A549 (cell line): Measurements from ENCODE around the gene CMTM5. TPM values are rescaled to one million over a fixed set of nuclear protein-coding genes. Genes with fewer than 3 reads are reported as not detected.

Source experiments
- ATAC-seq, 2 experiments: fragments of 200-7000 bp in 1 of 2; fragments of >200 bp in 1 of 2; cut with Nextera tagmentation in 1 of 2; cut with Tn5 transposase in 1 of 2; 3 replicates each; pipeline versions ENCODE4 v1.8.0 to v1.9.1; 2018 to 2020; ENCODE audit warnings: mild to moderate bottlenecking in 1 of 2, moderate library complexity in 1 of 2
- CTCF ChIA-PET: fragments of 300-600 bp; sonication (Branson Sonifier 250); formaldehyde crosslinking; extraction: SDS; loops from one replicate; lab custom pipeline; 2021; ENCODE audit warnings: antibody characterized with exemption, inconsistent platforms; lab: Yijun Ruan, JAX
- POLR2A ChIA-PET: fragments of 350-600 bp; formaldehyde crosslinking; extraction: SDS; loops from one replicate; lab custom pipeline; 2021; ENCODE audit warnings: antibody characterized with exemption, inconsistent platforms; lab: Yijun Ruan, JAX
- DNase-seq, 2 experiments: peaks; one replicate each; pipeline versions ENCODE4 v3.0.0 to v3.0.0-alpha.2; 2011 to 2016; ENCODE audit warnings: low read depth in 1 of 2, low spot score in 1 of 2
- FAIRE-seq: peaks from 2 replicates; lab custom pipeline; 2011; peaks lifted over from hg19 to GRCh38; lab: Jason Lieb, UNC
- H3K27ac ChIP-seq, 2 experiments: fragments of >200 bp; sonication (Bioruptor Twin); formaldehyde crosslinking; 3 replicates each; pipeline ENCODE4 v1.5.1; 2016 to 2017
- H3K4me1 ChIP-seq: fragments of >200 bp; sonication (Bioruptor Twin); formaldehyde crosslinking; 3 replicates; pipeline ENCODE4 v1.6.1; 2016
- H3K4me2 ChIP-seq: fragments of >200 bp; sonication (Bioruptor Twin); formaldehyde crosslinking; 3 replicates; pipeline ENCODE4 v1.6.1; 2016
- H3K4me3 ChIP-seq: fragments of >200 bp; sonication (Bioruptor Twin); formaldehyde crosslinking; 3 replicates; pipeline ENCODE4 v1.5.1; 2016
- H3K9me3 ChIP-seq: fragments of >200 bp; sonication (Bioruptor Twin); formaldehyde crosslinking; 3 replicates; pipeline ENCODE4 v1.6.1; 2016
- CEBPB ChIP-seq, 2 experiments: fragments of >200 bp in 1 of 2; sonication (Bioruptor Twin) in 1 of 2; formaldehyde crosslinking in 1 of 2; IDR thresholded peaks; 2 replicates each; pipeline ENCODE4 v1.6.1; 2012 to 2016
- CHD4 ChIP-seq: fragments of 200-600 bp; sonication (generic); IDR thresholded peaks from 2 replicates; pipeline ENCODE4 v1.6.1; 2016; ENCODE audit warnings: antibody characterized with exemption, mild to moderate bottlenecking, borderline replicate concordance
- EHF ChIP-seq: fragments of 250-450 bp; sonication (Bioruptor Pico); IDR thresholded peaks from 2 replicates; pipeline ENCODE4 v1.5.0; 2020; ENCODE audit warnings: mild to moderate bottlenecking
- EHMT2 ChIP-seq: fragments of 200-600 bp; sonication (generic); IDR thresholded peaks from 2 replicates; pipeline ENCODE4 v1.6.1; 2016; ENCODE audit warnings: antibody characterized with exemption, low read depth, mild to moderate bottlenecking, moderate library complexity
- FOSB ChIP-seq: fragments of 250-450 bp; sonication (Bioruptor Pico); IDR thresholded peaks from 2 replicates; pipeline ENCODE4 v1.5.0; 2020; ENCODE audit warnings: mild to moderate bottlenecking, moderate library complexity
- FOXS1 ChIP-seq: fragments of 250-450 bp; sonication (Bioruptor Pico); IDR thresholded peaks from 2 replicates; pipeline ENCODE4 v1.5.0; 2020; ENCODE audit warnings: mild to moderate bottlenecking, moderate library complexity
- JUN ChIP-seq, 2 experiments: fragments of >200 bp; sonication (Bioruptor Twin); formaldehyde crosslinking; IDR thresholded peaks; 2 replicates in 1 of 2; 3 replicates in 1 of 2; pipeline ENCODE4 v1.6.1; 2016 to 2017
- JUNB ChIP-seq: fragments of >200 bp; sonication (Bioruptor Twin); formaldehyde crosslinking; IDR thresholded peaks from 2 replicates; pipeline ENCODE4 v1.6.1; 2016
- MYC ChIP-seq: IDR thresholded peaks from 2 replicates; pipeline ENCODE4 v1.6.1; 2012; ENCODE audit warnings: mild to moderate bottlenecking, inconsistent platforms, low read length, improper control_type of control experiment, borderline replicate concordance
- NR3C1 ChIP-seq: fragments of >200 bp; sonication (Bioruptor Twin); formaldehyde crosslinking; IDR thresholded peaks from 3 replicates; pipeline ENCODE4 v1.6.1; 2017
- PHF8 ChIP-seq: fragments of 200-600 bp; sonication (generic); IDR thresholded peaks from 2 replicates; pipeline ENCODE4 v1.6.1; 2016; ENCODE audit warnings: low read depth, mild to moderate bottlenecking, antibody characterized with exemption, moderate library complexity, borderline replicate concordance
- RNF2 ChIP-seq: fragments of 200-600 bp; sonication (generic); IDR thresholded peaks from 2 replicates; pipeline ENCODE4 v1.6.1; 2016; ENCODE audit warnings: low read depth, mild to moderate bottlenecking, antibody characterized with exemption, moderate library complexity, borderline replicate concordance
- SMC3 ChIP-seq: fragments of >200 bp; sonication (Bioruptor Twin); formaldehyde crosslinking; IDR thresholded peaks from 3 replicates; pipeline ENCODE4 v1.6.1; 2018; ENCODE audit warnings: inconsistent platforms
- TFCP2L1 ChIP-seq: fragments of 250-450 bp; sonication (Bioruptor Pico); IDR thresholded peaks from 2 replicates; pipeline ENCODE4 v1.5.0; 2021; ENCODE audit warnings: mild to moderate bottlenecking
- ZNF302 ChIP-seq: fragments of 250-450 bp; sonication (Bioruptor Pico); IDR thresholded peaks from 2 replicates; pipeline ENCODE4 v1.9.0; 2021; ENCODE audit warnings: inconsistent platforms, mild to moderate bottlenecking, moderate library complexity
- WGBS: methylation state at CpG from one replicate; pipeline ENCODE4 v1.1.6; 2017; ENCODE audit errors: missing lambda C conversion rate; 5-methylcytosine and 5-hydroxymethylcytosine counted together
- polyA plus RNA-seq, 4 experiments: library from polyadenylated mRNA; depleted of rRNA in 3 of 4; stranded (reverse); fragments of >200 nt; fragmentation: RNase III in 1 of 4; extraction: RNeasy Plus Mini Kit Qiagen cat#74134 plus additional on column Dnase treatment in 1 of 4; gene quantifications; 2 replicates in 3 of 4; 3 replicates in 1 of 4; pipeline ENCODE4 v1.2.3, GENCODE V29; 2011 to 2017
- TF ChIP-seq, protein P1 (sequence below): fragments of 450-650 bp; IDR thresholded peaks from 2 replicates; pipeline ENCODE4 v1.6.1; 2014; ENCODE audit warnings: antibody characterized with exemption
- TF ChIP-seq, protein P2 (sequence below): fragments of >200 bp; sonication (Bioruptor Twin); formaldehyde crosslinking; IDR thresholded peaks from 3 replicates; pipeline ENCODE4 v1.6.1; 2016

CMTM5 gene
- polyA plus RNA-seq, 2 of the 4 experiments (the other 2 are of a cell fraction), result not detected

DNA sequence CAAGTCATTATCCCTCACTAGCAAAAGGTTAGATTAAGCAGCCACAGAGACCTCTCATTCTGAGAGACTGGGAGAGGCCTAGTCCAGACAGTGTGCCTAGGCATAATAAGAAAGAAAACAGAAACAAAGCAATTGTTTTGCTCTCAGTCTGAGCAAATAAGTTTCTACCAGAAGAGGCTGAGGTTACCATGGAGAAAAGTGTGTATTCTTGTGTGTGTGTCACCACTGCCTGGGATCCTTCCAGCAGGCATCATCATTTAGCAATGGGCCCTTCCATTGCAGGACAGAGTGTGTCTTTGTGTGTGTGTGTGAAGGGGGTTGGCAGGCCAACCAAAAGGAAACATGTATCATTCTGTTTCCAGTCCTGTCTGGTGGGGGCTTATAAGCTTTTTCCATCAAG, 15.5 kb upstream of the CMTM5 start:
- DNase-seq (no peak), ATAC-seq (0 out of 6 replicates have a peak, but pooled peaks of 1 of the 2 experiments have one; percentile 28), FAIRE-seq (no peak)
- POLR2A ChIA-PET, result interaction anchor here (1.2 kb wide), 1 partner anchor 9 kb away, joined by 3 read pairs; the partner anchor contains the start of gene SLC22A17
- H3K4me3 ChIP-seq, result no peak overlapping the region
- H3K4me1 ChIP-seq, result no peaks in the 10 kb centered on the region
- no peaks in the 10 kb centered on the region for H3K9me3 ChIP-seq
- H3K27ac ChIP-seq, result no peak overlapping the region
- TF ChIP-seq EHMT2, result no peak
- TF ChIP-seq CHD4, result no peak
- no peak for TF ChIP-seq NR3C1
- no peak for TF ChIP-seq FOXS1 (CRISPR knock-in tag)
- TF ChIP-seq JUNB, result no peak
- TF ChIP-seq ZNF302, result no peak
- TF ChIP-seq TFCP2L1 (CRISPR knock-in tag), result no peak
- no peak for TF ChIP-seq SMC3
- H3K4me2 ChIP-seq, result no peak overlapping the region
- CTCF ChIA-PET, result interaction anchor here (1.3 to 9.6 kb wide), 9 partner anchors 8 to 199 kb away, joined by 3 to 80 read pairs (median 5); partner anchors contain the start of genes CMTM5 and SLC22A17

DNA sequence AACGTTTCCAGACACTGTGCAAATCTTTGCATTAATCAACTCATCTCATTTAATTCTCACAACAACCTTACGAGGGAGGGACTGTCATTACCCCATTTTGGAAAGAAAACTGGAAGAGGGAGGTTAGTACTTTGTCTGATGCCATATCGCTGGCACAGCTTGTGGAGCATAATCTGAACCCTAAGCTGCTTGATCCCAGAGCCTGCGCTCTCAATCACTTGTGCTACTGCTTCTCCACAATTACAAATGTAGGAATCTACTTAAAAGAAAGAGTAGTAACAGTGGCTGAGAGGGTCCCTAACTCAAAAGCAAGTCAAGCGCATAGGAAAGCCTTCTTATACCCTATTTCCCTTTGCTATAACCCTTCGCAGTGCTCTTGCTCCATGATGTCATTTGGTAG, 15.1 kb upstream of the CMTM5 start:
- ATAC-seq, result no peak
- DNase-seq, result no peak
- FAIRE-seq, result no peak
- POLR2A ChIA-PET, result interaction anchor here (1.2 kb wide), 1 partner anchor 9 kb away, joined by 3 read pairs; the partner anchor contains the start of gene SLC22A17
- 67% methylated on average over 6 of the region's 6 CpGs for WGBS
- no peak overlapping the region for H3K4me3 ChIP-seq
- H3K27ac ChIP-seq, result no peak overlapping the region
- H3K4me2 ChIP-seq, result no peak overlapping the region
- TF ChIP-seq MYC, result no peak
- TF ChIP-seq, all 56 proteins: peak for 0
- Histone ChIP-seq H3K4me1 (no peaks in the 10 kb centered on the region), H3K9me3 (no peaks in the 10 kb centered on the region)
- CTCF ChIA-PET, result interaction anchor here (1.0 to 9.6 kb wide), 9 partner anchors 9 to 198 kb away, joined by 3 to 80 read pairs (median 6); partner anchors contain the start of genes CMTM5 and SLC22A17

DNA sequence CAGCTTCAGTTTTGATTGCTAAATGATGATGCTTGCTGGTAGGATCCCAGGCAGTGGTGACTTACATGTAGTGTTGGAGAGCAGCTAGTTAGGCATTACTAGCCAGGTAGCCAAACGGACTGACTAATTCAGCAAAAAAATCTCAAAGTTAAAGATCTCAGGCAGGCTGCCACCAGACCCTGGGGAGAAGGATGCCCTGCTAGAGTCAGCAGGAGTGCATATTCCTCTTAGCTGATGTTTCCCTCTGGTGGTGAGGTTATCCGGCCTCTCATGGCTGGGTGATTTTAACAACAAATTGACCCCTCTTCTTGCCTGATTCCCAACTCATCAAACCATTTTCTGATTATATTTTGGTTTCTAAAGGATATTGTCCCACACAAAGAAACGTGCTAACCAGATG, 14.6 kb upstream of the CMTM5 start:
- ATAC-seq, result peak in 1 of 2 experiments; percentile 38; a peak in 2 of 6 replicates
- H3K4me1 ChIP-seq, result no peaks in the 10 kb centered on the region
- 23% methylated on average over 3 of the region's 3 CpGs for WGBS
- ChIA-PET POLR2A (interaction anchor here (1.2 kb wide), 1 partner anchor 10 kb away, joined by 3 read pairs; the partner anchor contains the start of gene SLC22A17), CTCF (interaction anchor here (0.5 to 9.6 kb wide), 9 partner anchors 9 to 198 kb away, joined by 3 to 80 read pairs (median 6); partner anchors contain the start of genes CMTM5 and SLC22A17)
- peak; percentile 13 for FAIRE-seq
- peak in 1 of 2 experiments; percentile 21 for DNase-seq
- H3K4me2 ChIP-seq, result no peak overlapping the region
- no peak overlapping the region for H3K4me3 ChIP-seq
- H3K9me3 ChIP-seq, result no peaks in the 10 kb centered on the region
- no peak overlapping the region for H3K27ac ChIP-seq
- no peak for TF ChIP-seq PHF8
- TF ChIP-seq JUN (IDR thresholded peaks at IDR 0.05), result no peak
- TF ChIP-seq RNF2, result no peak
- TF ChIP-seq, protein P1, sequence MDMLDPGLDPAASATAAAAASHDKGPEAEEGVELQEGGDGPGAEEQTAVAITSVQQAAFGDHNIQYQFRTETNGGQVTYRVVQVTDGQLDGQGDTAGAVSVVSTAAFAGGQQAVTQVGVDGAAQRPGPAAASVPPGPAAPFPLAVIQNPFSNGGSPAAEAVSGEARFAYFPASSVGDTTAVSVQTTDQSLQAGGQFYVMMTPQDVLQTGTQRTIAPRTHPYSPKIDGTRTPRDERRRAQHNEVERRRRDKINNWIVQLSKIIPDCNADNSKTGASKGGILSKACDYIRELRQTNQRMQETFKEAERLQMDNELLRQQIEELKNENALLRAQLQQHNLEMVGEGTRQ, result no peak
- no peak for TF ChIP-seq EHF
- TF ChIP-seq, protein P2, sequence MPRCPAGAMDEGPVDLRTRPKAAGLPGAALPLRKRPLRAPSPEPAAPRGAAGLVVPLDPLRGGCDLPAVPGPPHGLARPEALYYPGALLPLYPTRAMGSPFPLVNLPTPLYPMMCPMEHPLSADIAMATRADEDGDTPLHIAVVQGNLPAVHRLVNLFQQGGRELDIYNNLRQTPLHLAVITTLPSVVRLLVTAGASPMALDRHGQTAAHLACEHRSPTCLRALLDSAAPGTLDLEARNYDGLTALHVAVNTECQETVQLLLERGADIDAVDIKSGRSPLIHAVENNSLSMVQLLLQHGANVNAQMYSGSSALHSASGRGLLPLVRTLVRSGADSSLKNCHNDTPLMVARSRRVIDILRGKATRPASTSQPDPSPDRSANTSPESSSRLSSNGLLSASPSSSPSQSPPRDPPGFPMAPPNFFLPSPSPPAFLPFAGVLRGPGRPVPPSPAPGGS, result no peak
- no peak for TF ChIP-seq MYC
- no peak for TF ChIP-seq FOSB (CRISPR knock-in tag)
- TF ChIP-seq CEBPB (IDR thresholded peaks at IDR 0.05), result no peak
